ENCODE results near the gene ADAMTS8. TPM values are rescaled to one million over a fixed set of nuclear protein-coding genes. Genes with fewer than 3 reads are reported as not detected.

ADAMTS8 gene
- total and polyA plus RNA-seq, 10 donors, result 0.30 to 2.5 (median 0.73) TPM; not detected in 1

DNA sequence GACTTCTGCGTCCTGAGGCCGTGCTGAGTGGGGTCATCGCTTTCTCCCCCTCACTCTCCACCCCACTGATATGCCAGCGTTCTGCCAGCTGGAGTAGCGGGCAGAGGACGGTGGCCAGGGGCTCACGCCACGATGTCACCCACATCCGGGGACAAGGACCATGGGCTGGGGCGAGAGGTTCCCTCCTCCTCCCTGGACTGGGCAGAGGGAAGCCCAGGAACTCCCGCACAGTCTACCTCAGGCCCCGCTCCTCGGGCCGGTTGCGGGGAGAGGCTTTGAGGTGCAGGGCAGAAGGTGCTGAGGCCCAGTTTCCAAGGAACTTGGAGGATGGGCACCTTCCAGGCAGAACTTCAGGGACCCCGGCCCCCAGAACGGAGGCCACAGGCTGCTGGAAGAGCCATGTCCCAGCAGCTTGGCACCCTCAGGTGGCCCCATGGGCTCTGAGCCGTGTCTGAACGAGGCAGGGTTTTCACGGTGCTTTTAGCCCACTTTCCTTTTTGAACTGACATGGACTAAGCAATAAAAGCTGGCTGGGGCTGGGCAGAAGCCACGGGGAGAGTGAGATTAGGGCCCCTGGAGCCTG lies 45.5 kb upstream of the ADAMTS8 start:
- H3K36me3 ChIP-seq, result peaks cover 0 to 13% (median 0%) of the 10 kb centered on the region in 6 donors

DNA sequence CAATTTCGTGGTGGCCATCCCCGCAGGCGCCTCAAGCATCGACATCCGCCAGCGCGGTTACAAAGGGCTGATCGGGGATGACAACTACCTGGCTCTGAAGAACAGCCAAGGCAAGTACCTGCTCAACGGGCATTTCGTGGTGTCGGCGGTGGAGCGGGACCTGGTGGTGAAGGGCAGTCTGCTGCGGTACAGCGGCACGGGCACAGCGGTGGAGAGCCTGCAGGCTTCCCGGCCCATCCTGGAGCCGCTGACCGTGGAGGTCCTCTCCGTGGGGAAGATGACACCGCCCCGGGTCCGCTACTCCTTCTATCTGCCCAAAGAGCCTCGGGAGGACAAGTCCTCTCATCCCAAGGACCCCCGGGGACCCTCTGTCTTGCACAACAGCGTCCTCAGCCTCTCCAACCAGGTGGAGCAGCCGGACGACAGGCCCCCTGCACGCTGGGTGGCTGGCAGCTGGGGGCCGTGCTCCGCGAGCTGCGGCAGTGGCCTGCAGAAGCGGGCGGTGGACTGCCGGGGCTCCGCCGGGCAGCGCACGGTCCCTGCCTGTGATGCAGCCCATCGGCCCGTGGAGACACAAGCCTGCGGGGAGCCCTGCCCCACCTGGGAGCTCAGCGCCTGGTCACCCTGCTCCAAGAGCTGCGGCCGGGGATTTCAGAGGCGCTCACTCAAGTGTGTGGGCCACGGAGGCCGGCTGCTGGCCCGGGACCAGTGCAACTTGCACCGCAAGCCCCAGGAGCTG lies 44.8 kb upstream of the ADAMTS8 start:
- no peak overlapping the region for H3K4me3 ChIP-seq
- no peak overlapping the region for H3K27ac ChIP-seq
- no peak for DNase-seq
- TF ChIP-seq POLR2AphosphoS5 (IDR thresholded peaks at IDR 0.05) (no peak), POLR2A (IDR thresholded peaks at IDR 0.05) (no peak)
- TF ChIP-seq, protein P1, sequence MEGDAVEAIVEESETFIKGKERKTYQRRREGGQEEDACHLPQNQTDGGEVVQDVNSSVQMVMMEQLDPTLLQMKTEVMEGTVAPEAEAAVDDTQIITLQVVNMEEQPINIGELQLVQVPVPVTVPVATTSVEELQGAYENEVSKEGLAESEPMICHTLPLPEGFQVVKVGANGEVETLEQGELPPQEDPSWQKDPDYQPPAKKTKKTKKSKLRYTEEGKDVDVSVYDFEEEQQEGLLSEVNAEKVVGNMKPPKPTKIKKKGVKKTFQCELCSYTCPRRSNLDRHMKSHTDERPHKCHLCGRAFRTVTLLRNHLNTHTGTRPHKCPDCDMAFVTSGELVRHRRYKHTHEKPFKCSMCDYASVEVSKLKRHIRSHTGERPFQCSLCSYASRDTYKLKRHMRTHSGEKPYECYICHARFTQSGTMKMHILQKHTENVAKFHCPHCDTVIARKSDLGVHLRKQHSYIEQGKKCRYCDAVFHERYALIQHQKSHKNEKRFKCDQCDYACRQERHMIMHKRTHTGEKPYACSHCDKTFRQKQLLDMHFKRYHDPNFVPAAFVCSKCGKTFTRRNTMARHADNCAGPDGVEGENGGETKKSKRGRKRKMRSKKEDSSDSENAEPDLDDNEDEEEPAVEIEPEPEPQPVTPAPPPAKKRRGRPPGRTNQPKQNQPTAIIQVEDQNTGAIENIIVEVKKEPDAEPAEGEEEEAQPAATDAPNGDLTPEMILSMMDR (IDR thresholded peaks at IDR 0.05 in 8 of 11, conservative IDR thresholded peaks at IDR 0.05 in 3 of 11), result no peak
- intact Hi-C loops (cut with DNase I; ENCODE audit: low total_unique reads), result no loop called here
- 94 to 96% (median 94%) methylated on average over 30 to 52 of the region's 52 CpGs for WGBS, 5 donors
- H3K9me3 ChIP-seq, result no peaks in the 10 kb centered on the region
- H3K4me1 ChIP-seq, result peaks cover 0 to 18% (median 7%) of the 10 kb centered on the region in 6 donors
- H3K27me3 ChIP-seq (replicated peaks in 1 of 7), result peaks cover 0 to 4% (median 0%) of the 10 kb centered on the region in 7 donors
- peaks cover 0 to 13% (median 0%) of the 10 kb centered on the region in 6 donors for H3K36me3 ChIP-seq

More for the DNA sequence above, 45.5 kb upstream of the ADAMTS8 start:
- no peak for DNase-seq
- 82 to 94% (median 88%) methylated on average over 12 to 21 of the region's 21 CpGs for WGBS, 5 donors
- H3K27ac ChIP-seq, result no peak overlapping the region
- peaks cover 0 to 22% (median 8%) of the 10 kb centered on the region in 6 donors for H3K4me1 ChIP-seq
- H3K9me3 ChIP-seq, result no peaks in the 10 kb centered on the region
- H3K27me3 ChIP-seq (replicated peaks in 1 of 7), result peaks cover 0 to 4% (median 0%) of the 10 kb centered on the region in 7 donors
- no peak for TF ChIP-seq POLR2AphosphoS5 (IDR thresholded peaks at IDR 0.05)
- TF ChIP-seq, protein P1 (IDR thresholded peaks at IDR 0.05 in 8 of 11, conservative IDR thresholded peaks at IDR 0.05 in 3 of 11), result no peak
- TF ChIP-seq POLR2A (IDR thresholded peaks at IDR 0.05), result no peak
- intact Hi-C loops (cut with DNase I; ENCODE audit: low total_unique reads), result no loop called here
- H3K4me3 ChIP-seq, result no peak overlapping the region

DNA sequence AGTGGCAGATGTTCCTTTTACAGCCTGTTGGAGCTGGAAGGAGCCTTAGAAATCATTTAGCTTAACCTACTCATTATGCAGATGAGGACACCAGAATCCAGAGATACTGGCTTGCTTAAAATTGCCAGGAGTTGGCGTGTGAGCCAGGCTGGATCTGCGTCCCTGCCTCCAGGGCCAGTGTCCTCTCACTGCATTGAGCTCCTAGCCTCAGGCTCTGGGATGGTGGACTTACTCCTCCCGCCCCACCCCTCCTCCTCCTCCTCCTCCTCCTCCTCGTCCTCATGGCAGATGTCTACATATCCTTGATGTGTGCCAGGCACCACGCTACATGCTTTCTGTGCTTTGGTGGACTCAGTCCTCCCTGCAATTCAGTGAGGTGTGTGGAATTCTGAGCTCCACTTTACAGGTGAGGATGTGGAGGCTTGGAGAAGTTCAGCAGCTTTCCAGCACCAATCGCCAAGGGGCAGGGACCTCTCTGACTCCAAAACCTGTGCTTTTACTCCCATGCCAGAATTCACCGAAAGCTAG lies 44.1 kb upstream of the ADAMTS8 start:
- intact Hi-C loops (cut with DNase I; ENCODE audit: low total_unique reads), result no loop called here
- TF ChIP-seq POLR2AphosphoS5 (IDR thresholded peaks at IDR 0.05) (no peak), POLR2A (IDR thresholded peaks at IDR 0.05) (no peak)
- TF ChIP-seq, protein P1 (IDR thresholded peaks at IDR 0.05 in 8 of 11, conservative IDR thresholded peaks at IDR 0.05 in 3 of 11), result no peak

More for the DNA sequence above, 44.1 kb upstream of the ADAMTS8 start:
- Histone ChIP-seq H3K9me3 (no peaks in the 10 kb centered on the region), H3K4me1 (peaks cover 0 to 11% (median 3%) of the 10 kb centered on the region in 6 donors), H3K4me3 (no peak overlapping the region), H3K36me3 (peaks cover 0 to 13% (median 0%) of the 10 kb centered on the region in 6 donors), H3K27ac (no peak overlapping the region), H3K27me3 (replicated peaks in 1 of 7) (peaks cover 0 to 4% (median 0%) of the 10 kb centered on the region in 7 donors)
- WGBS, 5 donors, result 84 to 94% (median 92%) methylated on average over 7 of the region's 7 CpGs
- DNase-seq, result no peak

All from spleen (tissue), 11 donors.